ENCODE results near the gene TTLL7.

Gene TTLL7

DNA sequence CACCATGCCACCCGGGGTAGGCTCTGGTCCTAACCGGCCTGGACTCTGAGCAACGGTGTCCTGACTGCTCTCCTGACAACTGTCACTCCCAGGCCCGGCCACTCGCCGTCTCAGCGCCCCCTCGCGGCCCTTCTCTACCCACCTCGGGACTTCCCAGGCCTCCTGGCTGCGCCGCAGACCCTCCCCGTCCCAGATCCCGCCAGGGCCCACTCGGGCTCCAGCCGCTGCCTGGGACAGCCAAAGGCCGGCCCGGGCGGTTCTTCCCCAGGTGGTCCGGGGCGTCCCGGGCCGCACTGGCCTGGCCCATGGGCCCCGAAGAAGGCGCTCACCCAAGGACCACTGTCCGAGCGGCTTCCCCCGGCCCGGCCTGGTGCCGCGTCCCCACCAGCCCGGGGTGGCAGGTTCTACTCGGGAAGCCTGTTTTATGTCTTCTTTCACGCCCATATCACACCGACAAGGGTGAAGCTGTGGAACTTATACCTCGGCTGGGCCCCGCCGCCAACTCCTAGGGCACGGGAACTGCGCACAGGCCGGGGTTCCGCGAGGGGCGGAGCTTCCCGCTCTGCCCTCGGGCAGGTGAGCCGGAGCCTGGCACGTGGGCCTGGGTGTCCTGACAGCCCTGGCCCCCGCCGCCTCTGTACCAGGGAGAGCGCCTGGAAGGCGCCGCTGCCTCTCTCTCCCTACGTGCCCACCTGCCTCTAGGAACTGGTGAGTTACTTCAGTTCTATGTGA lies 138.3 kb downstream of the TTLL7 start:
- no peak for DNase-seq

DNA sequence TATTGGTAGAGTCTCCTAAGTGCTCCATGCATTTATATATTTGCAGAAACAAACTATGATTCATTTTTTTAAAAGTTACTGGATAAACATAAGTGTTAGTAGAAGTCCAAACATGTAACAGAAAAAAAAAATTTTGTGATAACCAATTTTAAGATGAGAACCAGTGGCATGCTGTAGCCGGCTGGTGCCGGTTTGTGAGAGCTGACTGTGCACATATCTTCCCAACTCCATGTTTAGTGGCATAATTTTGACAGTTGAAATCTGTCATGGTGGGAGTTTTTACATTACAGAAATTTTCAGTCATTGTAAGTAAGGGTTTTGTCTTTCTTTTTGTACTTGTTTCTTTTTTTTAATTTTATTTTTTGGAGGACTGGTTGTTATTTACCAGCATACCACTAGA lies 141.2 kb downstream of the TTLL7 start:
- no peak for DNase-seq

DNA sequence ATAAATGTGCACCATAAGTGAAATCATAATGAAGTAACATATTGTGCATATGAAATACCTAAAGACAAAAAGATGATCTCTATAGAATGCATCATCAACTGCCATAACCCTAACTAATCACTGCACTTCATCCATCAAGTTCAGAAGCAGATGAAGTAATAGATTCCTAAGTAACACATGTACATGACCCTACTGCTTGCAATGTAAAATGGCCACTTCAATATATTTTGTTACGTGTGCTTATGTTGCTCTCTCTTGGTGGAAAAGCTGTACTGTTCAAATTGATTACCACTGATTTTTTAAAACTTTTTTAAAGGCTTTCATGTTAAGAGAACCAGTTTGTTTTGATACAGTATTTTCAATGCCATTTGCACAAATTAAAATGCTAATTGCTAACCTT lies 141.8 kb downstream of the TTLL7 start:
- DNase-seq: peak; percentile 61

DNA sequence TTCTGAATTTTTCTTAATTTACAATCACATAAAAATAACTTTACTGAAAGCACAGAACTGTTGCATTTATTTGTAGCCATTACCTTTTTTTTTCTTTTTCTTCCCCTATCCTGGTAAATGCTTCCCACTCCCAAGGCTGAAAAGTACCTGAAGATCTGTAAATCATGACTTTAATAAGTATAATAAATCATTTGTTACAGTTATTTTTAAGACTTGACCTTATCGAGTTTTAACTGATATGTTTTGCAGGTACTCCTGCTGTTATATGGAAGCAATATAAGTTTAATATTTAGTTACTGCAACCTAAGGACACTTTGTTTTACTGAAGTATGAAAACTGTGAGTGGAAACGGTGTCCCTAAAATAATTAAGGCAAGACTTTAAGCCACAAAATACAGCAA lies 142.6 kb downstream of the TTLL7 start:
- no peak for DNase-seq

DNA sequence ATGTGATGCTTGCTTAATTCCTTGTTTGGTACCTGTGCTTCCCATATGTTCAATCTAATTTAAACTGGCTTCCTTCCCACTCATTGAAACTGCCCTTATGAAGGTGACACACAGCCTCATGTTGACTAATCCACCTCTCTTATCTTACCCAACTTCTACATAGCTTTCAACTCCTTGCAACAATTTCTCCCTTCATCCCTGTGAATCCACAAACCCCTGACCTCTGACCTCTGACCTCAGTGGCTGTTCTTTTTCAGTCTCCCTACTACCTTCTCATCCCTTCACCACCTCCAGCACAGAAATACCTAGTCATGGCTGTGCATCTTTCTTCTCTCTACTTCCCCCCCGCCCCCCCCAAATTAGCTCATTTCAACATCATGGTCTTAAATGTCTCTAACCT lies 144.5 kb downstream of the TTLL7 start:
- DNase-seq: peak; percentile 23

DNA sequence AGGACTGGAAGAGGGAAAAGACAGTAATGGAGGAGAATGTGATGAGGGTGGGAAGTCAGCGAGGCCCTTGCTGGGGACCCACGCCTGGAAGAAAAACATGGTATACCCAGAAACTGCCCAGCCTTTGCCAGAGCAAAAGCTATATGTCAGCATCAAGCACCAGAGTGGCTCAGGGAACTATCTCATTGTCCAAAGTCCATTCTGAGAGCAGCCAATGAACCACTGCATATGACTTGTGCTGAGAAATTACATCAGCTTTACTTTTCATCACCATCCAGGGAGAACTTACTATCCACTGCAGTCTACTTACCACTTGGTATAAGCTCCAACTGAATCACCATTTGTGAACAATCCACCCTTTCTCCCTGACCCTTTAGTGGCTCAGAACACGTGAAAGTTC lies 148.1 kb downstream of the TTLL7 start:
- DNase-seq: no peak

DNA sequence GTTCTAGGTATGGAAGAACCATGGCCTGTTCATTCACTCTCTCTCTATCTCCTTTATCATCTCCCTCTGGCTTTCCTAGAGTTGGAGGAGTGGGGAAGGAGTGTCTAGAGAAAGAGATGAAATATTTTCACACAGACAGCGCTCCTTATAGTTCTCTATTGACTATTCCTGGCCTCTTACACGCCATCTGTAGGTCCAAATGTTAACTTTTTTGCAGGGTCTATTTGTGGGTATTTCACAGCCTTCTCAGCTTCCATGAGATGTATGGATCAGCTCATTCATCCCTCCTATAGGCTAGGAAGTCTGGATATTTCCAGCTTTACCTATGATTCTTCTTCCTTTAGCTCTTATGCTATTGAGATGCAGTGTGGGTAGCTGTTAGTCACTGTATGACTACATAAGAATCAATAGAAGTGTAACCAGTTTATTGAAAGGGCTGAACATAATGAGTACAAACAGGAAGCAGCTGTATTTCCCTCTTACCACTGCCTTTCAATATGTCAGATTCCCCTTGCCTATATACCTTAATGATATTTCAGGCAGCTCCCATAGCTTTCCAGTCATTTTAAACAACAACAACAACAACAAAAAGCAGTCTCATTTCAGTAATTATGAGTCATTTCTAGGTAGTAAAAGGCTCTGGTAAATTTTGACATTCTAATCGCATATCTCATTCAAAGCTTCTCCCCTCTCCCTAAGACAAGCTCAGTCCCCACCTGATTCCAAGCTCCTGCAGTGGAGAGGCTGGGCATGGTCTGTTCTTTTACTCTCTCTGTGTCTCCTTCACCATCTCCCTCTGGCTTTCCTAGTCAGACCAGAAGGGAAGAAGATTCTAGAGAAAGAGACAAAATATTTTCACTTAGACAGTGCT lies 149.5 kb downstream of the TTLL7 start:
- no peak for DNase-seq

DNA sequence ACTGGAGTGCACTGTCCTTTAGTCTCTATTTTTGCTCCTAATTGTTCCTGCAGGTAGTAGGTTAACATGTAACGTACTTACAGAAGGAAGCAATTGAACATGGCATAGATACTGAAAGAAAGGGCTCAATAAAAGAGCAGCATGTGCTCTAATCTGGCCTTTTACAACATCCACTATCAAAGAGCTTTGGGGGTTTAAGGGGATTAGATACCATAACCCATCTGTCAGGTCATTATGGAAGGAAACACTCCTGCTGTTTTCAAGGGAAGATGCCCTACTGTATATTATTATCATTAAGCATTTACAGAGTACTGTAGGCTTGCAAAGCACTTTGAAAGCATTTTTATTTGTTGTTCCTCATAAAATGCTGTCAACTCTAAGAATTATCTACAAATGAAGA lies 152.8 kb downstream of the TTLL7 start:
- DNase-seq: peak; percentile 31

DNA sequence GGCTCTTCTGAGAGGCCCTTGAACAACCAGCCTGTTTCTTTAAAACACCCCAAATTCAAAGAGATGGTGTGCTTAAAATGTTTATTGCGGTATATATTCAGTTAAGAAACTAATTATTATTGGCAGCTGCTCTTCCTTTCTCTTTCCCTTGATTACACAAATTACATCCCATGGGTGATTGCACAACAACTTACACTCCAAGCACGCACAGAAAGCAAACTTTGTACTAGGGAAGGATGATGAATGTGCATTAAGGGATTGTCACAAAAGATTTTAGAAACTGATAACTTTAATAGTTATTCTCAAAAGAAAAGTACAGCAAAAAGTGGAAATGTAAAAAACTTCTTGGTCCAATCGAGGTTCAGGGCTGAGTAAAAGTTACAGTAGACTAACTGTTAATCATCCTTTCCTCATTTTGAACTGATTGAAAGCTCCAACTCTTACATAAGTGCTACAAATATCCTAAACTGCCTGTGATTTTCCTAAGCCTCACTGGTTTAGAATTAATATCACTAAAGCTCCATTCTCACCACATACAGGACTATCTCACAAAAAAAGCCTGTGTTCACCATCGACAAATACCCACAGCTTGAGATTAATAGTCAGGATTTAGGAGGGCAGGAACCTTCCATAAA lies 153.4 kb downstream of the TTLL7 start:
- no peak for DNase-seq

DNA sequence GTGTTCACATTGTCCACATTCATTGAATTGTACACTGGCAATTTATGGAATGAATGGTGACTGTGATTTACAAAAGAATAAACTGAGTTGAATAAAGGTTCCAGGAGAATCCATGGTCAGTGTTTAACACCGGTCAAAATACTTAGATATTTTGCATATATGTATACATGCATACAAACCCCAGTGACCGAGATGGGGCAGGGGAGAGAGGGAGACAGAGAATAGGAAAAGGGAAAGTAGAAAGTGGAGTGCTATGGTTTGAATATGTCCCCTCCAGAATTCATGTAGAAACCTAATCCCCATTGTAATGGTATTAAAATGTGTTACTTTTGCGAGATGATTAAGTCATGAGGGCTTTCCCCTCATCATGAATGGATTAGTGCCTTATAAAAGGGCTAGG lies 154.4 kb downstream of the TTLL7 start:
- no peak for DNase-seq

DNA sequence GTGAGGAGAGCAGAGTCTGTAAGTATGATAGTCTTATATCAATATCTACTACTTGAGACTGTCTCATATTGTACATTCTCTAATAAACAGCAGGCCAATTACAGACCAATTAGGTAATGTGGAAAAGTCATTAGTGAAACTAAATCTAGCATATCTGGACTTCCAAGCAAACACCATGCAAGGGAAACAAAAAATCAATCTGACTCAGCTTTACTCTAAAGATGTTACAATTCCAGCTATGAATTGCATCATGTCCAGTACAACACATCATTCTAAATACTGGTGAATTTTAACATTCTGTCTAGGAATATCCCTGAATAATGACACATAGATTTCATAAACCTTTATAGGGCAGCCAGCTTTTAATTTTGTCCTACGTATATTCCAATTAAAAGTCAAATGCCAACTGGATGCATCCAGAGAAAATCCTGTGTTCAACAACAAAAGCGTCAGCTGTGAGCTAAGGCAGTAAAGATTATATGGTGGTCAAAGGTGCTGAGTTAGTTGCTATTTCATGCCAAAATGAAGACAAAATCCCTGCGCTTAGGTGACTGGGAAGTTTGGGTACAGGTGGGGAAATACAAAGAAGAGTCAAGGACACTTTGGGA lies 159.3 kb downstream of the TTLL7 start:
- no peak for DNase-seq

DNA sequence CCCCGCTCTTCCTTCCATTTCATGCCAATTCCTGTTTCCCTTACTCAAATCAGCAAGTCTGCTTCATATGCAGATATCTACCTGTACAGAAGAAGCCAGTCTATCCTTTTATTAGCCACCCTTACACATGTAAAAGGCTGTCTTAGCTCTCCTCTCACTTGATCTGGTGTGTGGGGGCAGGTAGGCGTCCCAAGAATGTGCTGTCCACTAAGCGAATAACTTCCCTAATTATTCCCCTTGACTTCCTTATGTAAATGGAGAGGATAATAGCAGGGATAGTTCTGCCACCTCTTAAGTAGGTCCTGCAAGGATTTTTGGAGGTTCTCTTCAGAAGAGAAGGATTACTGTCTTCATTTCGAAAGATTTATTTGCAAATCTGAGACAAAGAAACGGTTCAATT lies 160.4 kb downstream of the TTLL7 start:
- DNase-seq: no peak

DNA sequence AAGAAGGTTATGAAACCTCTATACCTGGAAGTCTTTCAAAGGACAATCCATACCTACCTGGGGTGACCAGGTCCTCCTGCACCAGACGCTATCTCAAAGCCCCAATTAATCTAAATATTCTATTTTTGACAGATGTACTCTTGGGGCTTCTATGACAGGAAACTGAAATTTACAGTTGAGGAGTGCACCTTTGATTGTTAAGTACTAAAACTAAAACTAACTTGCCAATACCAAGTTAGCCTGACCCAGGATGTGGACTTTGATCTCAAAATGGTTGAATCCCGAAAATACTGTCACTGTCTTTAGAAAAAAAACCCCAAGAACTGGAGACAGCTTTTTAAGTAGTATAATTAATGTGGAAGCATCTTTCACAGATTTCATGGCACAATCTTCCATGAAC lies 162.4 kb downstream of the TTLL7 start:
- no peak for DNase-seq

DNA sequence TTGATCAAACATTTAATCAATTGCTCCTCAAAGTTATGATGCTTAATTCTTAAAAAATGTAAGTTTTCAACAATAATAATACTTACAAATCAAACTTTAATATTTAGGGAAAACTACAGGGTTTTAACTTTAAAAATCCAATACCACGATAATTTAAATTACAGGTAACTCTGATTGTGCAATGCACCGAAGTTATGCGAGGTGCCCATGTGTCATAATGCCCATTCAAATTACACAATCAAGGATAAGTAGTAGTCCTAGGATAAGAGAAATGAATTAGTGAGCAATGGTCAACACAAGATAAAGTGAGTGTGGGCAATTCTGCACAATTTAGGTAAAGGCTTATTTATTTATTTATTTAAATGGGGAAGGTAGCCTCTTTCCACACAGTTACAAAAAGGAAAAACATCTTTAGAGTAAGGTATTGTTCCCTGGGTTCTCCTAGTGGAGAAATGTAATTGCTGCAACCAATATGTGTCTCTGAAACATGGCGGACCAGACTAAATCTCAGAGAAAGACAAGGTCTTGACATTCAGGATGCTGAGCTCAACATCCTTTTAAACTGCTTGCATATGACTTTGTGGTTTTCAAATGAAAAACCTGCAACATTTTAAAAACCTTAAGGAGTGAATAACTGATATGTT lies 164.2 kb downstream of the TTLL7 start:
- DNase-seq: no peak

DNA sequence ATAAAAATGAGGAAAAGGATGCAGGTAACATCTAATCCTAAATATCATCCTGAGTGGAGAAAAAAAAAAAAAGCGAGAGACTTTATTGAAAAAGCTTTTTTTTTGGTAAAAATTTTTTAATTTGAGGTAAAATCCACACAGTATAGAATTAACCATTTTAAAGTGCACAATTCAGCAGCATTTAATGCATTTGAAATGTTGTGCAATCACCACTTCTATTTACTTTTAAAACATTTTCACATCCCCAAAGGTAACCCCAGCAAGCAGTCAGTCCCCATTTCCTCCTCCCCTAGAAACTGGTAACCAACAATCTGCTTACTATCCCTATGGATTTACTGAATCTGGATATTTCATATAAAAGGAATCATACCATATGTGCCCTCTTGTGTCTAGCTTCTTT lies 166.7 kb downstream of the TTLL7 start:
- no peak for DNase-seq

DNA sequence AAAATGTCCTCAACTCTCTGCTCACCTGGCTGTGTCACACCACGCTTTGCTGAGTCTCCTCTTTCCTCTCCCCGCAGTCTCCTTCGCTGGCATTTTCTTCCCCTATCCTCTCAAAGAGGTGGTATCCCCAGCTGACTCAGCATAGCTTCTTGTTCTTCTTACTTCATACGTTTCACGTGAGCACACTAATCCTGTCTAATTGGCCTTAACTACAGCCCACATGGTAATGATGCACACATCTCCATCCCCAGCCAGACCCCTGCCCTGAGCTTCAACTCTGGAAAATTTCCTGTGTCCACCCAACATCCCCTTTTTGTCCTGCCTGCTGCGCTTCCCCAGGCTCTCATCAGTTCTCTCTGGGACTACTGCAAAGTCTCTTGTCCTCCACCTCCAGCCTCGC lies 169.8 kb downstream of the TTLL7 start:
- no peak for DNase-seq

DNA sequence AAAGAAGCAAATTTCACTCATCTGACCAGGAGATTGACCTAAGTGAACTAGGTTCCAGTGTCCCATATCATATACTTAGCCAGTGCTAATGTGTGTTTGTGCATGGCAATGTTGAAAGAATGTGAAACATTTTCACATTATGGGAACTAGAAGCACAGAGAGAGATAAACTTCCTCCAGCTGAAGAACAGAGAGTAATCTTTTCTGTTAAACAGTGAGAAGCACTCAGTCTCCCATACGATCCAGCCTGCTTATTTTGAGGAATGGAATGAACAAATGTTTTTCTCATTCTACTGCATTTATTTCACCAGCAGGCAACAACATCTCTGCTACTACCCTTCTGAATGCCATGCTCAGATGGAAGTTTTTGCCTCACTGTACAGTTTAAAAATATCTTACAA lies 170.5 kb downstream of the TTLL7 start:
- no peak for DNase-seq

DNA sequence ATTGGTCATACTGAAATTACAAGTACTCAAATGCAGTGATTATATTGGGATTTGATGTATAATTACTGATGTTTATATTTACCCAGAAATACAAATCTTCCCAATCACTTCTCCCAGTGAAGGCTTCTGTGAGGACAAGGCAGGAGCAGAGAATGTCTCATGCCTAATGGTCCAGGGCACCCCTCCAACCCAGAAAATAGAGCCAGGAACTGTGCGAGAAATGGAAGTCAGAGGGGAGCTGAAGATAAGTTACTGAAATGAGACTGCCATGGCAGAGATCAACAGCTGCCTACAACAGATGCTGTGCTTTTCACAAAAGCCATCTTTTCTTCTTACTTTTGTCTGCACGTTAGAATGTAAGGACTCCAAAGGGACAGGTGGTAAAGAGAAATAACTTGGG lies 171.2 kb downstream of the TTLL7 start:
- DNase-seq: peak; percentile 15

DNA sequence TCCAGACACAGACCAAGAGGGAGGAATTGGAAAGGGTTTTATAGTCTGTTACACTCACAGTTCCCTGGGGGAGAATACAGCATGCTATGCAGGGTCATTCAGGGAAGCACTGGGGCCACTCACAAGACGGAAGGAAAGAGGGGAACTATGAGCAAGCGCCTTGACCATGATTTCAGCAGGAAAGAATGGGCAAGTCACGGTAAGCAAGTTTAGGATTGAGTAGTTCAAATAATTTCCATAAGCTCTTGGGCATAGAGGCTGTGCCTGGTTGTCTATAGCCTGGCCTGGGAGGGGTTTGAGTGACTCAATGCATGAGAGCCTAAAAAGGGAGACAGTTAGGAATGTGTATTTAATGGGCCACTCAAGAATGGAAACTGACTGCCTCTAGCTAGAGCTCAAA lies 176.7 kb downstream of the TTLL7 start:
- DNase-seq: no peak

DNA sequence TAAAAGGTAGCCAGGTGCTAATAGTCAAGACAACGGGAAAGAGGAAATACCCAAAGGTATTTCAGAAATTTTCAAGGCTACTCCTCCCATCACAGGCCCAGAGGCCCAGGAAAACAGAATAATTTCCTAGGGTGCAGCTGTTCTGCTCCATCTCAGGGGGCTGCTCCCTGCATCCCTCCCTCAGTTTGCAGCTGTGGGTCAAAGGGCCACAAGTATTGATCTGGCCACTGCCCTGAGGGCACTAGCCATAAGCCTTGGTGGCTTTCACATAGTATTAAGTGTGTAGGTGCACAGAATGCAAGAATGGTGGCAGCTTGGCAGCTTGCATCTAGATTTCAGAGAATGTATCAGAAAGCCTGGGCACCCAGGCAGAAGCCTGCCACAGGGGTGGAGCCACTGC lies 179.5 kb downstream of the TTLL7 start:
- no peak for DNase-seq

DNA sequence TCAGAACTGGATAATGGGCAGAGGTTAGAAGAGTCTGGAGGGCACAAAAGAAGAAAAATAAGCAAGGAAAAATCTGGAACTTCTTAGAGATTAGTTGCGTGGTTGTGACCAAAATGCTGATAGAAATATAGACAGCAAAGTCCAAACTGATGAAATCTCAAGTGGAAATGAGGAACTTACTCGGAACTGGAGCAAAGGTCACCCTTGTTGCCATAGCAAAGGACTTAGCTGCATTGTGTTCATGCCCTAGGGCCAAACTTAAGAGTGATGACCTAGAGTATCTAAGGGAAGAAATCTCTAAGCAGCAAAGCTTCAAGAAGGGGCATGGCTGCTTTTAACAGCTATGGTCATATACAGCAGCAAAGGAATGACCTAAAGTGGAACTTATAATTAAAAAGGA lies 180.0 kb downstream of the TTLL7 start:
- DNase-seq: no peak

DNA sequence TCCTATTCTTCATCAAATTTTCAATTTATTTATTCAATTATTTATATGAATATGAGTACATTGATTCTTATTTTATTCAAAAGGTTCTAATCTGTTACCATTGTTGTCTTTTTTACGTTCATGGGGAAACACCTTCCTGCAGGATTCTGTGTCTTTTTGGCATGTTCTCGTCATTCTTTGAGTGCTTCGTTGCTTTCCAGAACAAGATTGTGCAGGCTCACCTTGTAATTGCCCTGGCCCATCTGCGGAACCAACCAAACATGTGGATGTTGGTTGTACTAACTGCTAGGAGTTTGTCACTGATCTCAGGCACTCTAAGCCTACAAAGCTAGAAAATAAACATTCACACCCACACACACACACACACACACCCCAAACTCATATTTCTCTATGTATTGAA lies 182.1 kb downstream of the TTLL7 start:
- no peak for DNase-seq

DNA sequence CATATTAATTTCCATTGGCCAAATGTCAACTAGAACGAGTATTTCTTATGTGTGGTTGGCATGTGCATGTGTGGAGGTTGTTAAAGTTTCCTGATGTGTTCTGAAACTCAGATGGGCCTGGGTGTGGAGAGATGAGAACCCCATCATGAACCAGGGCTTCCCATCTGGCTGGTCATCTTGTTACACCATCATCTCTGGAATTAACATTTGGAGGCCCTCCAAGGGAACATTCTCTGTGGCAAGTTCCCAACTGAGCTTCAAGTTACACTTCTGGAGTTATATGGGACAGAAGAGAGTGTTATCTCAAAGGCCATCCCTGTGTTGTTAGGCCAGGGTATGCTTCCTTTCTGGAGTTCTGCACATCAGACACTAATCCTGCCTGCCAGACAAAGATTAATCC lies 183.6 kb downstream of the TTLL7 start:
- no peak for DNase-seq

Data from NCI-H1694 treated with DMSO at 0.1 percent for 48 hours (cell line).